ENCODE results near the gene SGF29.

Gene SGF29

DNA sequence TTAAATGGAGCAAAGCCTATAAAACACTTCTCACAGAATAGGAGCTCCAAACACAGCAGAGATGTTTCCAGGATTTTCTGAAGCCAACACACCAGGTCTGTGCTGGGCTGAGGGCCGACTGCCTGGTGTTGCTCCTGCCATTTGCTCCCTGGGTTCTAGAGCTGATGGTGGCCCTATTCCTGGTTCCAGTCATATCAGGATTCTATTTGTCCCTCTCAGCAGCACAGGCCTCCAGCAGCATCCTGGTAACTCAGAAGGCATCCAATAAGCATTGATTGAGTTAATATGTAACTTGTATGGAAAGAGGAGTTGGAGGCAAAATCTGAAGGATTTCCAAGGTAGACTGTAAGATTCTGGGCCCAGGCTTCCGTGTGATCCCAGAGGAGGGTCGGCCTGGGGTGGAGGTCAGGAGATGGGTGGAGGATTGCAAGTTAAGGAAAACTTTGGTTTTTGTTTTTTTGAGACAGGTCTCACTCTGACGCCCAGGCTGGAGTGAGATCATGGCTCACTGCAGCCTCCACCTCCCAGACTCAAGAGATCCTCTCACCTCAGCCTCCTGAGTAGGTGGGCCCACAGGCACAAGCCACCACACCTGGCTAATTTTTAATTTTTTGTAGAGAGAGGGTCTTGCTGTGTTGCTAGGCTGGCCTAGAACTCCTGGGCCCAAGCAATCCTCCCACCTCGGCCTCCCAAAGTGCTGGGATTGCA lies 20.6 kb upstream of the SGF29 start:
- DNase-seq (ENCODE audit: low read depth, low spot score): no peak
- TF ChIP-seq, protein P1, sequence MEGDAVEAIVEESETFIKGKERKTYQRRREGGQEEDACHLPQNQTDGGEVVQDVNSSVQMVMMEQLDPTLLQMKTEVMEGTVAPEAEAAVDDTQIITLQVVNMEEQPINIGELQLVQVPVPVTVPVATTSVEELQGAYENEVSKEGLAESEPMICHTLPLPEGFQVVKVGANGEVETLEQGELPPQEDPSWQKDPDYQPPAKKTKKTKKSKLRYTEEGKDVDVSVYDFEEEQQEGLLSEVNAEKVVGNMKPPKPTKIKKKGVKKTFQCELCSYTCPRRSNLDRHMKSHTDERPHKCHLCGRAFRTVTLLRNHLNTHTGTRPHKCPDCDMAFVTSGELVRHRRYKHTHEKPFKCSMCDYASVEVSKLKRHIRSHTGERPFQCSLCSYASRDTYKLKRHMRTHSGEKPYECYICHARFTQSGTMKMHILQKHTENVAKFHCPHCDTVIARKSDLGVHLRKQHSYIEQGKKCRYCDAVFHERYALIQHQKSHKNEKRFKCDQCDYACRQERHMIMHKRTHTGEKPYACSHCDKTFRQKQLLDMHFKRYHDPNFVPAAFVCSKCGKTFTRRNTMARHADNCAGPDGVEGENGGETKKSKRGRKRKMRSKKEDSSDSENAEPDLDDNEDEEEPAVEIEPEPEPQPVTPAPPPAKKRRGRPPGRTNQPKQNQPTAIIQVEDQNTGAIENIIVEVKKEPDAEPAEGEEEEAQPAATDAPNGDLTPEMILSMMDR (IDR thresholded peaks at IDR 0.05; ENCODE audit: low read depth, low read length): no peak
- no peak overlapping the region for H3K4me3 ChIP-seq (ENCODE audit: low read depth, low read length)
- in situ Hi-C loops (cut with HindIII; ENCODE audit: low sequenced_read_pairs): no loop called here

- no peak overlapping the region for H3K4me3 ChIP-seq (ENCODE audit: low read depth, low read length)
- DNase-seq (ENCODE audit: low read depth, low spot score): no peak
- in situ Hi-C loops (cut with HindIII; ENCODE audit: low sequenced_read_pairs): no loop called here
- TF ChIP-seq, protein P1 (IDR thresholded peaks at IDR 0.05; ENCODE audit: low read depth, low read length): no peak
Observed at GRCh38 chr16:28534542-28535373, 19.0 kb upstream of the SGF29 start.

DNA sequence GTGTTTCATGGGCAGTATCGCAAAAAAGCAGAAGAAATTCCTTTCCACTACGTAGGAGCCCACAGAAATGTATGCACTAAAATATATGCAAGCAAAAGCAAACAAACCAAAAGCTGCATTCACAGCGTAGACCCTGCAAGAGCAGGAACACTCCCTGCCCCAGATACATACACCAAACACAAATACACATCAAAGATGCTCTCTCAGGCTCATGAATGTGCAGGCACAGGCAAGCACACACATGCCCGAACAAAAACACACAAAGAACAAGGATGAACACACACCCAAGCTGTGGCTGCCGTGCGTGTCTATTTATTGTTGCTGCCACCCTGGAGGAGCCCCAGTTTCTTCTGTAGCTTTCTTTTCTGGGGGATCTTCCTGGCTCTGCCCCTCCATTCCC lies 16.6 kb upstream of the SGF29 start:
- TF ChIP-seq, protein P1 (IDR thresholded peaks at IDR 0.05; ENCODE audit: low read depth, low read length): no peak
- in situ Hi-C loops (cut with HindIII; ENCODE audit: low sequenced_read_pairs): no loop called here
- DNase-seq (ENCODE audit: low read depth, low spot score): no peak
- peak overlapping the region; percentile 44 for H3K4me3 ChIP-seq (ENCODE audit: low read depth, low read length)

GRCh38 chr16:28537964-28538732 lies 15.6 kb upstream of the SGF29 start:
- in situ Hi-C loops (cut with HindIII; ENCODE audit: low sequenced_read_pairs): no loop called here
- TF ChIP-seq, protein P1 (IDR thresholded peaks at IDR 0.05; ENCODE audit: low read depth, low read length): no peak
- peak overlapping the region; percentile 44 for H3K4me3 ChIP-seq (ENCODE audit: low read depth, low read length)
- no peak for DNase-seq (ENCODE audit: low read depth, low spot score)

DNA sequence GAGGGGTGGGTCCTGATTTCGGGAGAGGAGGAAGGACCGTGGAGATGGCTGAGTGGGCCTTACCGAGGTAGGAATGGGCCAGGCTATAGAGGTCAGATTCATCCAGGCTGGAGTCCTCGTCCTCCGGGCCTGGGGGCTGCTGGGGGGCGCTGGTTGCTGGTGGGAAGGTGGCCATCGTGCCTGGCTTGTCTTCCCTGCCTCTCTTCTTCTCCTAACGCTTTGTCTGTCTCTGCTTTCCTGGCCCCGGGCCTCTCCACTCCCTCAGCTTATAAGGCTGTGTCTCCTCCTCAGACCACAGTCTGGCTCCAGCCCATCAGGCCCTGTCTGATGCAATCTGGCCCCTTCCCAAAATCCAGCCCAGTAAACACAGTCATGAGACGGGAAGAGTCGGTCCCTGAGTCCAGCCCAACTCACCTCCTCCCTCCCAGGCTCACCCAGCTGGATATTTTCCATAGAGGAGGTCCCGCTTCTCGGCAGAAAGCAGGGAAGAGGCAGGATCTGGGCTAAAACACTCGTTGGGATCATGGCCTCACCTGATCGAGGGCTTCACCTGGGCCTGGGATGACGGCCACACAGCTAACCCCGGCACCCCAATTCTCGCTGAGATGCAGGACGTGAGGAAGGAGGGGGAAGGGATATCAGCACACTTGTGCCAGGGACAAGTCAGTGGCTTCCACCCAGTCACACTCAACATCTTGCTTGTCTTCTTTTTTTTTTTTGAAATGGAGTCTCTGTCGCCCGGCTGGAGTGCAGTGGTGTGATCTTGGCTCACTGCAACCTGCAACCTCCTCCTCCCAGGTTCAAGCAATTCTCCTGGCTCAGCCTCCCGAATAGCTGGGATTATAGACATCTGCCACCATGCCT lies 14.8 kb upstream of the SGF29 start, which contains the start of gene NUPR1:
Gene NUPR1, minus strand, starts transcription at position 242 of the 864 bp plus-strand sequence. Its CDS starts 67 bp downstream, at position 175.
- in situ Hi-C loops (cut with HindIII; ENCODE audit: low sequenced_read_pairs): no loop called here
- H3K4me3 ChIP-seq (ENCODE audit: low read depth, low read length): peak within 1 kb of the TSS; percentile 44
- TF ChIP-seq, protein P1 (IDR thresholded peaks at IDR 0.05; ENCODE audit: low read depth, low read length): no peak
- peak; percentile 91 for DNase-seq (ENCODE audit: low read depth, low spot score)

All from astrocyte of the spinal cord (primary cell).